SK-N-SH treated with all-trans-retinoic acid at 6 μM for 48 hours (cell line): Measurements from ENCODE around the gene ARHGAP26.

Experiments
- ATAC-seq: fragments of 200-7000 bp; cut with Tn5 transposase; 3 replicates; pipeline ENCODE4 v1.9.1; 2020; ENCODE audit warnings: mild to moderate bottlenecking, moderate library complexity
- ARNTL ChIP-seq: fragments of 450-650 bp; formaldehyde crosslinking; IDR thresholded peaks from 2 replicates; pipeline ENCODE4 v1.5.0; 2020; ENCODE audit warnings: low read depth, mild to moderate bottlenecking, moderate library complexity, borderline replicate concordance
- BACH2 ChIP-seq: fragments of 250-450 bp; sonication (Bioruptor Pico); IDR thresholded peaks from 2 replicates; pipeline ENCODE4 v1.9.0; 2021; ENCODE audit warnings: mild to moderate bottlenecking, borderline replicate concordance
- CREB5 ChIP-seq: fragments of 250-450 bp; sonication (Bioruptor Pico); IDR thresholded peaks from 2 replicates; pipeline ENCODE4 v1.5.1; 2020; ENCODE audit warnings: low read depth, mild to moderate bottlenecking, moderate library complexity
- CSDC2 ChIP-seq: fragments of 250-450 bp; sonication (Bioruptor Pico); IDR thresholded peaks from 2 replicates; pipeline ENCODE4 v1.5.0; 2020; ENCODE audit warnings: mild to moderate bottlenecking, moderate library complexity
- ESRRG ChIP-seq: fragments of 250-450 bp; sonication (Bioruptor Pico); IDR thresholded peaks from 2 replicates; pipeline ENCODE4 v1.6.1; 2021; ENCODE audit warnings: mild to moderate bottlenecking
- GLIS3 ChIP-seq: fragments of 250-450 bp; sonication (Bioruptor Pico); IDR thresholded peaks from 2 replicates; pipeline ENCODE4 v1.5.0; 2020; ENCODE audit warnings: mild to moderate bottlenecking, moderate library complexity
- OSR1 ChIP-seq: fragments of 250-450 bp; sonication (Bioruptor Pico); IDR thresholded peaks from 2 replicates; pipeline ENCODE4 v1.8.0; 2022; ENCODE audit warnings: moderate library complexity, mild to moderate bottlenecking, inconsistent platforms
- PATZ1 ChIP-seq: fragments of 250-450 bp; sonication (Bioruptor Pico); IDR thresholded peaks from 2 replicates; pipeline ENCODE4 v1.8.0; 2020; ENCODE audit warnings: mild to moderate bottlenecking, moderate library complexity, borderline replicate concordance
- POU6F1 ChIP-seq: fragments of 250-450 bp; sonication (Bioruptor Pico); IDR thresholded peaks from 2 replicates; pipeline ENCODE4 v1.8.0; 2021; ENCODE audit warnings: low read depth, mild to moderate bottlenecking, moderate library complexity, borderline replicate concordance
- PPARA ChIP-seq: fragments of 250-450 bp; sonication (Bioruptor Pico); IDR thresholded peaks from 2 replicates; pipeline ENCODE4 v1.5.0; 2020; ENCODE audit warnings: mild to moderate bottlenecking, borderline replicate concordance
- RARB ChIP-seq: fragments of 250-450 bp; sonication (Bioruptor Pico); IDR thresholded peaks from 2 replicates; pipeline ENCODE4 v1.8.0; 2021; ENCODE audit warnings: mild to moderate bottlenecking, moderate library complexity
- SNAI2 ChIP-seq: fragments of 250-450 bp; sonication (Bioruptor Pico); IDR thresholded peaks from 2 replicates; pipeline ENCODE4 v1.5.0; 2020; ENCODE audit warnings: mild to moderate bottlenecking, moderate library complexity
- TOX ChIP-seq: fragments of 250-450 bp; sonication (Bioruptor Pico); IDR thresholded peaks from 2 replicates; pipeline ENCODE4 v1.8.0; 2021; ENCODE audit warnings: mild to moderate bottlenecking, moderate library complexity, borderline replicate concordance
- ZC3H10 ChIP-seq: fragments of 250-450 bp; sonication (Bioruptor Pico); IDR thresholded peaks from 2 replicates; pipeline ENCODE4 v1.5.1; 2021; ENCODE audit warnings: mild to moderate bottlenecking, moderate library complexity
- ZFP3 ChIP-seq: fragments of 250-450 bp; sonication (Bioruptor Pico); IDR thresholded peaks from 2 replicates; pipeline ENCODE4 v1.5.0; 2020; ENCODE audit warnings: mild to moderate bottlenecking, moderate library complexity
- ZFP30 ChIP-seq: fragments of 450-650 bp; formaldehyde crosslinking; IDR thresholded peaks from 2 replicates; pipeline ENCODE4 v1.5.0; 2022; ENCODE audit warnings: mild to moderate bottlenecking, moderate library complexity
- ZNF565 ChIP-seq: fragments of 450-650 bp; formaldehyde crosslinking; conservative IDR thresholded peaks from 2 replicates; pipeline ENCODE4 v1.5.0; 2020; ENCODE audit warnings: low read depth, mild to moderate bottlenecking, moderate library complexity
- ZNF70 ChIP-seq: fragments of 450-650 bp; formaldehyde crosslinking; IDR thresholded peaks from 2 replicates; pipeline ENCODE4 v1.5.0; 2020; ENCODE audit warnings: mild to moderate bottlenecking, moderate library complexity
- ZNF8 ChIP-seq: fragments of 450-650 bp; formaldehyde crosslinking; IDR thresholded peaks from 2 replicates; pipeline ENCODE4 v1.5.0; 2020; ENCODE audit warnings: mild to moderate bottlenecking, moderate library complexity
- TF ChIP-seq, protein P1 (sequence below): fragments of 250-450 bp; sonication (Bioruptor Pico); IDR thresholded peaks from 2 replicates; pipeline ENCODE4 v1.5.0; 2020; ENCODE audit warnings: mild to moderate bottlenecking, moderate library complexity

Gene ARHGAP26

GRCh38 chr5:143139585-143139984 is 369.4 kb downstream of the ARHGAP26 start:
- TF ChIP-seq ARNTL (CRISPR knock-in tag) (no peak), ZFP3 (CRISPR knock-in tag) (no peak), RARB (CRISPR knock-in tag) (no peak)
- TF ChIP-seq, protein P1, sequence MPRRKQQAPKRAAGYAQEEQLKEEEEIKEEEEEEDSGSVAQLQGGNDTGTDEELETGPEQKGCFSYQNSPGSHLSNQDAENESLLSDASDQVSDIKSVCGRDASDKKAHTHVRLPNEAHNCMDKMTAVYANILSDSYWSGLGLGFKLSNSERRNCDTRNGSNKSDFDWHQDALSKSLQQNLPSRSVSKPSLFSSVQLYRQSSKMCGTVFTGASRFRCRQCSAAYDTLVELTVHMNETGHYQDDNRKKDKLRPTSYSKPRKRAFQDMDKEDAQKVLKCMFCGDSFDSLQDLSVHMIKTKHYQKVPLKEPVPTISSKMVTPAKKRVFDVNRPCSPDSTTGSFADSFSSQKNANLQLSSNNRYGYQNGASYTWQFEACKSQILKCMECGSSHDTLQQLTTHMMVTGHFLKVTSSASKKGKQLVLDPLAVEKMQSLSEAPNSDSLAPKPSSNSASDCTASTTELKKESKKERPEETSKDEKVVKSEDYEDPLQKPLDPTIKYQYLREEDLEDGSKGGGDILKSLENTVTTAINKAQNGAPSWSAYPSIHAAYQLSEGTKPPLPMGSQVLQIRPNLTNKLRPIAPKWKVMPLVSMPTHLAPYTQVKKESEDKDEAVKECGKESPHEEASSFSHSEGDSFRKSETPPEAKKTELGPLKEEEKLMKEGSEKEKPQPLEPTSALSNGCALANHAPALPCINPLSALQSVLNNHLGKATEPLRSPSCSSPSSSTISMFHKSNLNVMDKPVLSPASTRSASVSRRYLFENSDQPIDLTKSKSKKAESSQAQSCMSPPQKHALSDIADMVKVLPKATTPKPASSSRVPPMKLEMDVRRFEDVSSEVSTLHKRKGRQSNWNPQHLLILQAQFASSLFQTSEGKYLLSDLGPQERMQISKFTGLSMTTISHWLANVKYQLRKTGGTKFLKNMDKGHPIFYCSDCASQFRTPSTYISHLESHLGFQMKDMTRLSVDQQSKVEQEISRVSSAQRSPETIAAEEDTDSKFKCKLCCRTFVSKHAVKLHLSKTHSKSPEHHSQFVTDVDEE (CRISPR knock-in tag): no peak

DNA sequence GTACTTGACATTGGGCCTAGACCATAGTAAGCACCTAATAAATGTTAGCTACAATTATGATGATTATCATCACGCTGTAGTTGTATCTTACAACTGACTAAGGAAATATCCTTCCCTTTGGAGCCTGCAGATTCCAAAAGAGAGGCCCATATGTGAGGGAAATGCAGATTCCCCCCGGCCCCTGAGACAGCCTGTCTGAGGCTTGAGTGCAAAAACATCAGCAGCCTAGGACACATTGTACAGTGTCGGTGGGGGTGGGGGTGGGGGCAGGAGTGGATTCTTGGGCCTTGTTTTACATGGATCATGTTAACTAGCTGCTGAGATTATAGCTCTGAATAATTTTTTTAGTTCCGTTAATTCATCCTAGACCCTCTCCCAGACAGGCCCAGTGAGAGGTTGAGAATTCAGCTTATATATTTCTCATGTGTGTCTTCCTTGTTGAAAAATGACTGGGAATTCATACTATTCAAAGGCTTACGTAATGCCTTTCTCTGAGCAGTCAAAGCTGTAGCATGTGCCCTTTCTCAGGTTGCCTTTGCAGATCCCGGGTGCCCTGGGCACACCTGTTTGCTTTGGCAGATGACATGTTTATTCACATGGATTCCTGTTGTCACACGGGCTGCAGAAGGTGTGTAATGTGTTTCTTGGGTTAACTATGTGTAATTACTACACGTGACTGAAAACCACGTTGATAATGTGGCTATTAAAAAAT is 370.5 kb downstream of the ARHGAP26 start:
- ATAC-seq: no peak
- TF ChIP-seq ZC3H10 (CRISPR knock-in tag): no peak
- TF ChIP-seq TOX: no peak
- TF ChIP-seq CSDC2 (CRISPR knock-in tag): no peak
- TF ChIP-seq ARNTL (CRISPR knock-in tag): no peak
- TF ChIP-seq OSR1: no peak
- no peak for TF ChIP-seq PATZ1 (CRISPR knock-in tag)
- TF ChIP-seq ZNF8 (CRISPR knock-in tag): no peak
- no peak for TF ChIP-seq PPARA (CRISPR knock-in tag)
- no peak for TF ChIP-seq CREB5
- TF ChIP-seq POU6F1 (CRISPR knock-in tag): no peak
- TF ChIP-seq GLIS3 (CRISPR knock-in tag): no peak
- TF ChIP-seq ZFP30 (CRISPR knock-in tag): no peak
- TF ChIP-seq ZNF565 (CRISPR knock-in tag): no peak
- TF ChIP-seq RARB (CRISPR knock-in tag): no peak
- no peak for TF ChIP-seq BACH2 (CRISPR knock-in tag)
- TF ChIP-seq ESRRG (CRISPR knock-in tag): no peak
- TF ChIP-seq, protein P1 (CRISPR knock-in tag): no peak
- no peak for TF ChIP-seq ZNF70 (CRISPR knock-in tag)
- no peak for TF ChIP-seq SNAI2 (CRISPR knock-in tag)
- TF ChIP-seq, all 23 proteins: peak for 0

More at GRCh38 chr5:143139585-143139984, 369.4 kb downstream of the ARHGAP26 start:
- no peak for ATAC-seq
